Bronchial epithelial cell (primary cell): ENCODE data around the gene CMBL. TPM values are rescaled to one million over a fixed set of nuclear protein-coding genes. Genes with fewer than 3 reads are reported as not detected.
A peak's percentile ranks its signal among the peaks of the same experiment; 100 is the strongest.

Experiments
- DNase-seq: peaks from one replicate; pipeline ENCODE4 v3.0.0-alpha.2; 2010; ENCODE audit warnings: low read depth
- FAIRE-seq: peaks from 2 replicates; lab custom pipeline; 2011; peaks lifted over from hg19 to GRCh38; lab: Jason Lieb, UNC
- H3K27me3 ChIP-seq: 2 replicates; pipeline ENCODE4 v1.5.1; 2011; ENCODE audit warnings: low read length; ENCODE audit not compliant: control insufficient read depth, insufficient read depth
- H3K36me3 ChIP-seq: 2 replicates; pipeline ENCODE4 v1.5.1; 2011; ENCODE audit warnings: low read length; ENCODE audit not compliant: control insufficient read depth, insufficient read depth
- H3K4me3 ChIP-seq: 2 replicates; pipeline ENCODE4 v1.5.1; 2011; ENCODE audit warnings: mild to moderate bottlenecking, low read depth, low read length, control low read depth
- total RNA-seq: library from RNA; depleted of rRNA; stranded (reverse); fragments of >200 nt; gene quantifications from 2 replicates; pipeline ENCODE4 v1.2.1, GENCODE V29; 2014
- TF ChIP-seq, protein P1 (sequence below): IDR thresholded peaks from 2 replicates; pipeline ENCODE4 v1.5.1; 2011; ENCODE audit warnings: mild to moderate bottlenecking, moderate library complexity, low read length, control low read depth, inconsistent platforms; ENCODE audit not compliant: insufficient read depth, severe bottlenecking

Gene CMBL
- total RNA-seq, 1 donor from 2014 or later = 6.1 TPM

DNA sequence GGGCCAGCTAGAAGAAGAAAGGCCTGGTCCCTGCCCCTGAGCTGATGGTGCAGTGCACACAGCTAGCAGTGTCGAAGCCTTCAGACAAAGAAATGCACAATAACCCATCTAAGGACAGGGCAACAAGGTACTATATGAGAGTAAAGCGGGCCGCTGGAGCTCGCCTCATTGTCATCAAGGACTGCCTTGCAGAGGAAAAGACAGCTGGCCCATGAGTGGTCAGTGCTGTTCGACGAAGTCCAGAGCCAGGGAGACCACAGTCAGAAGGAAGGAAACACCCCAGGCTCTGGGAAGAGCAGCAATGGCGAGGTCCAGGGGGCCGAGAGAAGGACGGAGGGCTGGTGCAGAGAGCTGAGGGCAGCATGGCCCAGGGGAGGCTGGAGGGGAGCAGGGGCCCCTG is 75.3 kb downstream of the CMBL start:
- Histone ChIP-seq H3K27me3 (no peaks in the 10 kb centered on the region), H3K4me3 (no peak overlapping the region), H3K36me3 (peaks cover 3% of the 10 kb centered on the region)
- TF ChIP-seq, protein P1, sequence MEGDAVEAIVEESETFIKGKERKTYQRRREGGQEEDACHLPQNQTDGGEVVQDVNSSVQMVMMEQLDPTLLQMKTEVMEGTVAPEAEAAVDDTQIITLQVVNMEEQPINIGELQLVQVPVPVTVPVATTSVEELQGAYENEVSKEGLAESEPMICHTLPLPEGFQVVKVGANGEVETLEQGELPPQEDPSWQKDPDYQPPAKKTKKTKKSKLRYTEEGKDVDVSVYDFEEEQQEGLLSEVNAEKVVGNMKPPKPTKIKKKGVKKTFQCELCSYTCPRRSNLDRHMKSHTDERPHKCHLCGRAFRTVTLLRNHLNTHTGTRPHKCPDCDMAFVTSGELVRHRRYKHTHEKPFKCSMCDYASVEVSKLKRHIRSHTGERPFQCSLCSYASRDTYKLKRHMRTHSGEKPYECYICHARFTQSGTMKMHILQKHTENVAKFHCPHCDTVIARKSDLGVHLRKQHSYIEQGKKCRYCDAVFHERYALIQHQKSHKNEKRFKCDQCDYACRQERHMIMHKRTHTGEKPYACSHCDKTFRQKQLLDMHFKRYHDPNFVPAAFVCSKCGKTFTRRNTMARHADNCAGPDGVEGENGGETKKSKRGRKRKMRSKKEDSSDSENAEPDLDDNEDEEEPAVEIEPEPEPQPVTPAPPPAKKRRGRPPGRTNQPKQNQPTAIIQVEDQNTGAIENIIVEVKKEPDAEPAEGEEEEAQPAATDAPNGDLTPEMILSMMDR = no peak
- no peak for FAIRE-seq
- DNase-seq = no peak

DNA sequence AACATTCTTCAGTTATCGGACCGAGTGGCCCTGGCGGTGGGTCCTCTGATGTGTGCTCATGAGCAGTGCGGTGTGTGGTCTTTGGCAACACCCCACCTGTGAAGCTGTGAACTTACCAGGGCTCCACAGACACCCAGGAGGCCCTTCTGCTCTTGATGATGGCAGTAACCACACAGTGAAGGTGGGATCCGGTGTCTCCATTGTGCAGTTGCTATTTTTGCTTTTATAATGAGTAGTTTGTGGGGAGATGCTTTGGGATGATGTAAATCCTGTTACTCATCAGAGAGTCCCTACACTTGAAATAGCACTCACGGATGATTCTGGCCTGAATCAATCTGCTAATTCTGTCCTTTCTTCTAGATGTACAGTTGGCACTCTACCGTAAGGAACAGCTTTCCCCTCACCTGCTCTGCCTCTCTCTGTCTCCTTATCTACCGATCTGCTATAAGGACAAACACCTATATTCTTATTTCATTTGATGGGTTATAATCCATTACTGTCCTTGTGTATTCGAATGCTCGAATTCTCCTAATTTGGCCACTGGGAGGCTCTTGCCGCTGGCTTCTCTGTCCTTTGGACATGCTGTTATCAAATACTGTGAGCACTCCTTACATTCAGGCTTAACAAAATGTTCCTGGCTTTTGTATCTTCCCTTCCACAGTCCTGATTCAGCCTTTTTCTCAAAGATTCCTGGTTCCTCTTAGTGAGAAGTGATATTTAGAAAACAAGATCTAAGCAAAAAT is 78.2 kb downstream of the CMBL start:
- FAIRE-seq (no peak), DNase-seq (peak; percentile 19)
- TF ChIP-seq, protein P1 = no peak
- H3K27me3 ChIP-seq = no peaks in the 10 kb centered on the region
- H3K36me3 ChIP-seq = peaks cover 3% of the 10 kb centered on the region
- H3K4me3 ChIP-seq = no peak overlapping the region

DNA sequence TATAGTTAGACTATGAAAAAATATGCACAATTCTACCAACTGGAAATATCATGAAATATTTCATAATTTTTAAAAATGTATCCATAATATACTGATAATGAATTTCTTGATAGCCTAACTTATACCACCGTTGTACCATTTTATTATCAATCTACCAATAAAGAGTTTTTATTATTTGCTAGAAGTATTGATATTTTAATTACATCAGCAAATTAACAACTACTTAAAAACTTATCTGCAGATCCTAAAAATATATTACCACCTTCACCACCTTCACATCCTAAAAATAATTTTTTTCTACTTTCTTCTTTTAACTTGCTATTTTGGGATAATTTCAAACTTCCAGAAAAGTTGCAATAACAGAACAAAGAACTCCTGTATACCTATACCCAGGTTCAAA is 79.4 kb downstream of the CMBL start:
- H3K4me3 ChIP-seq = no peak overlapping the region
- FAIRE-seq = no peak
- H3K27me3 ChIP-seq = no peaks in the 10 kb centered on the region
- no peak for DNase-seq
- H3K36me3 ChIP-seq = peaks cover 3% of the 10 kb centered on the region
- TF ChIP-seq, protein P1 = no peak

Other genes starting within 250 kb of the CMBL start
- gene ATPSCKMT, start 58.0 kb downstream of the CMBL start, total RNA-seq = 17.8 and 20.3 TPM in 2 replicates
- 382 and 542 TPM in 2 replicates for gene CCT5, start 57.6 kb downstream of the CMBL start, total RNA-seq
- gene MARCHF6, start 45.8 kb upstream of the CMBL start, total RNA-seq = 62.7 and 65.0 TPM in 2 replicates
- 0.13 TPM in 1 of 2 replicates, not detected in the other for gene ROPN1L, start 134.0 kb upstream of the CMBL start, total RNA-seq